22Rv1 (cell line): Measurements from ENCODE around the gene ACADS.

Experiments used
- H3K27ac ChIP-seq: fragments of 450-650 bp; 2 replicates; pipeline ENCODE4 v1.5.1; 2017
- CTCF ChIP-seq: fragments of 450-650 bp; IDR thresholded peaks from 2 replicates; pipeline ENCODE4 v1.5.1; 2017; ENCODE audit warnings: mild to moderate bottlenecking
- ZFX ChIP-seq: fragments of 450-650 bp; IDR thresholded peaks from 2 replicates; pipeline ENCODE4 v1.6.1; 2017; ENCODE audit warnings: antibody characterized with exemption, borderline replicate concordance

ACADS gene

GRCh38 chr12:120757949-120758348 is 32.3 kb downstream of the ACADS start:
- H3K27ac ChIP-seq: no peak overlapping the region
- TF ChIP-seq ZFX: no peak
- TF ChIP-seq CTCF: no peak

- H3K27ac ChIP-seq: no peak overlapping the region
Observed at GRCh38 chr12:120758798-120759590, 33.4 kb downstream of the ACADS start.

GRCh38 chr12:120759591-120760348 is 34.1 kb downstream of the ACADS start:
- TF ChIP-seq ZFX (no peak), CTCF (no peak)
- no peak overlapping the region for H3K27ac ChIP-seq

More at GRCh38 chr12:120758798-120759590, 33.4 kb downstream of the ACADS start:
- TF ChIP-seq ZFX (no peak), CTCF (no peak)

- no peak overlapping the region; the same call in 1 of the 2 replicates for H3K27ac ChIP-seq
- TF ChIP-seq ZFX (no peak), CTCF (no peak)
Observed at GRCh38 chr12:120760349-120761254, 35.0 kb downstream of the ACADS start.

GRCh38 chr12:120761519-120761934 is 35.9 kb downstream of the ACADS start:
- TF ChIP-seq ZFX (no peak), CTCF (no peak)
- H3K27ac ChIP-seq: no peak overlapping the region; the same call in 1 of the 2 replicates

- TF ChIP-seq ZFX: no peak
- no peak for TF ChIP-seq CTCF
- no peak overlapping the region for H3K27ac ChIP-seq
Observed at GRCh38 chr12:120762086-120762485, 36.5 kb downstream of the ACADS start.
